SH-SY5Y (cell line): ENCODE data around the gene AOPEP.

ENCODE experiments used
- GATA2 ChIP-seq: IDR thresholded peaks from 2 replicates; pipeline ENCODE4 v1.6.1; 2011; ENCODE audit warnings: mild to moderate bottlenecking, low read depth, low read length
- GATA3 ChIP-seq: IDR thresholded peaks from 2 replicates; pipeline ENCODE4 v1.6.1; 2011; ENCODE audit warnings: low read depth, mild to moderate bottlenecking, low read length, moderate library complexity

The AOPEP gene

DNA sequence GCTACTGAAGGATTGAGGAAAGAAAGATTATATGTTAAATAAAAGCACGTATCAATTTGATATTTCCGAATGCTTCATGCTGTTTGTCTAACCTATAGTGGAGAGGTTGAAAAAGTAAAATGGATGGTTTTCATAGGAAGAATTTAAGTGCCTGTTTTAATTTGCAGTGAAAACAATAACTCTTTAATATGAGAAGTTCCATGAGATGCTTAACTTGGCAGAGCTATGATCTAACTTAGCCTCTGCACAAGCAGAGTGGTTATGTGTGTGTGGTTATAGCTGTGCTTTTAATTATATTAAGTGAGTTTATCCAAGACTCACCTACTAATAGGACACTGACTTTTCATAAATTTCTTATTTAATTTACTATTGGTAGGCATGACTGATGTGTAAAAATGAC lies 57.4 kb downstream of the AOPEP start:
- TF ChIP-seq GATA3 (no peak), GATA2 (no peak)

- TF ChIP-seq GATA2: no peak
- TF ChIP-seq GATA3: no peak
Observed at GRCh38 chr9:94785215-94786169, 59.0 kb downstream of the AOPEP start.

- TF ChIP-seq GATA2: no peak
Observed at GRCh38 chr9:94786586-94786985, 60.1 kb downstream of the AOPEP start.

- TF ChIP-seq GATA3 (no peak), GATA2 (no peak)
Observed at GRCh38 chr9:94787266-94787665, 60.8 kb downstream of the AOPEP start.

DNA sequence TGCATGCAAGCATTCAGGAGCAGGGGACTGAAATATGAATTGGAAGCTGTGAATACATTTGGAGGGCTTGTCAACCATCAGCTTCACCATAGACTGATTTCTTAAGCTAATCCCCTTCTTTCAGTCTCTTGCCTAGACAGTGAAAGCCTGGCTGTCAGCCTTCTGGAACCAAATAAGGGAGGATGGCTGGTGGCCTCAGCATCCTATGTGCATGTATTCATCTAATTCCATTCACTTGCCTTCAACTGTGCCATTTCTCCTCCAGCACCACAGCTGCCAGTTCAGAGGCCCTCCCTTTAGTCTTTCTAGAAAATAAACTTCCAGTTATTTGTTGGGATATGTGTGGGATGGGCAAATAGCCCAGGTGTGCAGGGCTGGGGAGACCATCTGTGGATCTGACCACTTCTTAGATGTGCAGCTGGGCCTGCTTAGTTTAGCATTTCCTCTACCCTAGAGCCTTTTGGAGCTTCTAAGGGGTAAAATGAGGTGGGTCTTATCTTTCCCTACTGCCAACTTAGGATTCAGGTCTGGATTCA lies 62.1 kb downstream of the AOPEP start:
- TF ChIP-seq GATA2: no peak
- no peak for TF ChIP-seq GATA3

- TF ChIP-seq GATA3: no peak
- TF ChIP-seq GATA2: no peak
Observed at GRCh38 chr9:94791435-94791834, 64.9 kb downstream of the AOPEP start.

GRCh38 chr9:94792511-94792910 lies 66.0 kb downstream of the AOPEP start:
- TF ChIP-seq GATA3: no peak
- no peak for TF ChIP-seq GATA2

DNA sequence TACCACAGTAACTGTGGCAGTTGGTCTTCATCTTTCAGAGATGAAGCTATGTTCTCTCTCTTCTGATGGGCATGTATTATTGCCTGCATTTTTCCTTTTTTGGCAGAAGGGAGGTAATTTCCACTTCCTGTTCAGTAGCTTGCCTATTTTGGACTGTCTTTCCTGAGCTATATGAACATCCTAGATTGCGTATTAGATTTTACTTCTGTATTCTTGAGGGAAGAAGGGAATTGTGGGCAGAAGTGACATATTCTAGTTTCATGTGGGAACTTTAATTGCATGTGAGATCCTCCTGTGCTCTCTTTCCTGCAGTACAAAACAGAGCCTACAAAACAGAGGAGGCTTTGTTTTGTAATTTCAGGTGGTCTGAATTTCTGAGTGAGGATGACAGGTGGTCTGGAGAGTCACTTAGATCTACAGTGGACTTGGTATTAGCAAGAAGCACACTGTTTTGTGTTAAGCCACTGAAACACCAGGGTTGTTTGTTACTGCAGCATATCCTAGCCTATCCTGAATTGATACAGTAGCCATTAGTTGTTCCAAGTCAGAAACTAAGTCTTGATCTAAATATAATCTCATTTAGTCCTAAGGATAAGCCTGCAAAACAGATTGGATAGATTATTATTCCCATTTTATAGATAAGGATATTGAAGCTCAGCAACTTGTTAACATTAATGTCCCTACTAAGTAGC lies 68.1 kb downstream of the AOPEP start:
- TF ChIP-seq GATA2 (no peak), GATA3 (no peak)

DNA sequence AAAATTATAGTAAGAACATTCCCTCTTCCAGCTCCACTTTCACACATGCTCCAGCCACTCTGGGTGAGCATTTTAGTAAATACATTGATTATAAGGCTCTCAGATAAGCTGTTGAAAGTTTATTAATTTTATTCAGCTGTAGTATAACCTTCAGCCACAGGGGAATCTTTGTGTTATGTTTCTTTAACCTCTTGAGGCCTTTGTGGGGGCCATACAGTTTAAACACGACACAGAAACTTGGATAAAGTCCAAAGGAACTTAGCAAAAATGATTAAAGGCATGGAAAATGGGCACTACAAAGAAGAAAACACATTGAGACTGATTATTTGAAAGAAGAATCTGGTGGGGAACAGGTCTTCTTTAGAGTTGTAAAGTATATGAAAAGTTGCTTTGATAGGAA lies 70.2 kb downstream of the AOPEP start:
- TF ChIP-seq GATA3: no peak
- TF ChIP-seq GATA2: no peak

GRCh38 chr9:94798201-94798600 lies 71.7 kb downstream of the AOPEP start:
- TF ChIP-seq GATA3 (no peak), GATA2 (no peak)

- TF ChIP-seq GATA3 (no peak), GATA2 (no peak)
Observed at GRCh38 chr9:94798708-94799107, 72.2 kb downstream of the AOPEP start.

- TF ChIP-seq GATA2 (no peak), GATA3 (no peak)
Observed at GRCh38 chr9:94799578-94800264, 73.2 kb downstream of the AOPEP start.

DNA sequence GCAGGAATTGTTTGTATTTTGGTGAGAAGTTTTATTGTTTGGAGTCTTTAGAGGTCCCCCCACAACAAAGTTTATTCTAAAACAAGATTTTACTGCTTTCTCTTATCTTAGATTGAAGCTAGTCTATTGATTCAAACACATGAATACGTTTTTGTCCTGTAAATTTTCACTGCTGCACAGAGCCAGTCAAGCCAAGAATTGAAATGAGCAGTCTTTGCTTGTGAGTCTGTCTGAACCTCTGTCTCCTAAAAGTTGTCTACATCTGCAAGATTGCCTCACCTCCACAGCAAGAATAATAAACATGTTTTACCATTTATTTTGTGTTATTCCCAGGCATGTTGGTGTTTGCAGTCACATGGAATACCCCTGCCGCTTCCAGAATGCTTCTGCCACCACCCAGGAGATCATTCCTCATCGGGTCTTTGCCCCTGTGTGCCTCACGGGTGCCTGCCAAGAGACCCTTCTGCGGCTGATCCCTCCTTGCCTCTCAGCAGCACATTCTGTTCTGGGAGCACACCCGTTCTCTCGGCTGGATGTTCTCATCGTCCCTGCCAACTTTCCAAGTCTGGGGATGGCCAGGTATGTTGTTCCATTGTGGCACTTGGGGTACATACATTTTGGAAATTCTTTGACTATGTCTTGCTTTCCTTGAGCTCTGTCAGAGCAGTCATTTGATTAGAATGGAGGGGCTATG lies 74.1 kb downstream of the AOPEP start:
- TF ChIP-seq GATA2 (no peak), GATA3 (no peak)

DNA sequence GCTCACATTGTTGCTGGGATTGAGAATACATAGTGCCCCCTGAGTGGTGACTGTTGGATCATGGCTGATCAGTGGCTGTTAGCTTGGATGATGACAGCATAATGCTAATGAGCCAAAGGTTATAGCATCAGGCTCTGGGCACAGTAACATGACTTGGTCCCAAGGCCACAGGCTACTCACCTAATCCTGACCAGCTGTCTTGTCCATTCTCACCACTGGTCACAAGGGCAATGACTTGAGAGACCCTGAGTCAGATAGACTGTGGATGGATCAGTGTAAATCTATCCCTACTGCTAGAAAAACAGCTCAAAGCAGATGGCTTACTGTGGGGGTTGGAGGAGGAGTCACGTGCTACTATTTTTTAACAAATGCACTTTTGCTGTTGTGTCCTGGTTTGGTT lies 74.7 kb downstream of the AOPEP start:
- TF ChIP-seq GATA3 (no peak), GATA2 (no peak)
